Endothelial cell of umbilical vein (primary cell): ENCODE data around the gene B3GNT3.

ENCODE experiments used
- EZH2 ChIP-seq: IDR thresholded peaks from 2 replicates; pipeline ENCODE4 v1.6.1; 2012; ENCODE audit warnings: borderline replicate concordance, low read depth, mild to moderate bottlenecking, moderate library complexity, low read length, inconsistent platforms; ENCODE audit not compliant: severe bottlenecking
- POLR2A ChIP-seq: IDR thresholded peaks from 2 replicates; pipeline ENCODE4 v1.6.1; 2012; ENCODE audit warnings: low read depth, mild to moderate bottlenecking, control low read depth, low read length
- TF ChIP-seq, protein P1 (sequence below), 2 donors: IDR thresholded peaks; 1 replicate in 1 of 2; 2 replicates in 1 of 2; pipeline ENCODE4 v1.5.1; 2011; ENCODE audit warnings: low read length in 2 of 2, mild to moderate bottlenecking in 2 of 2, moderate library complexity in 2 of 2, control low read depth in 1 of 2, inconsistent platforms in 1 of 2, low read depth in 1 of 2; ENCODE audit not compliant: insufficient read depth in 1 of 2; ENCODE audit errors: extremely low read depth in 1 of 2

DNA sequence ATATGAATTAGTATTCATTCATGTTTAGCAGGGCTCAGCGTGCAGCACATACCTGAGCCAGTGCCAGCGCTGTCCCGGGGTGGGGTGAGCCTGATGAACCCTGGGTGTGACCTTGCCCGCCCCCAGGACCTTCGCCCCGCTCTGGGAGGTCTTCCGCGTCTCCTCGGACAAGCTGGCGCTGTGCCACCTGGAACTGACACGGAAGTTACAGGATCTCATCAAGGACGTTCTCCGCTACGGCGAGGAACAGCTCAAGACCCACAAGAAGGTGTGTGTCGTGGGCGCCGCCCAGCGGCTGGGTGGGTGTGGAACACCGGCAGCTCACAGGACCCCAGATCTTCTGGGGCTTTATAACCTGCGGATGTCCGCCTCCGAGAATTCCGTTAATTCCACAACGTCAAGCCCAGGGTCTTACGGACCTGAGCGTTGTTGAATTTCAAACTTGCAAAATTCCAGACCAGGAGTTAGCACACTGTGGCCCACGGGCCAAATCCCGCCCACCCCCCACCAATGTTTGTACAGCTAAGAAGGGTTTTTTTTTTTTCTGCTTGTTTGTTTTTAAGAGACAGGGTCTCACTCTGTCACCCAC lies 28.3 kb upstream of the B3GNT3 start:
- TF ChIP-seq POLR2A, result no peak
- TF ChIP-seq, protein P1, sequence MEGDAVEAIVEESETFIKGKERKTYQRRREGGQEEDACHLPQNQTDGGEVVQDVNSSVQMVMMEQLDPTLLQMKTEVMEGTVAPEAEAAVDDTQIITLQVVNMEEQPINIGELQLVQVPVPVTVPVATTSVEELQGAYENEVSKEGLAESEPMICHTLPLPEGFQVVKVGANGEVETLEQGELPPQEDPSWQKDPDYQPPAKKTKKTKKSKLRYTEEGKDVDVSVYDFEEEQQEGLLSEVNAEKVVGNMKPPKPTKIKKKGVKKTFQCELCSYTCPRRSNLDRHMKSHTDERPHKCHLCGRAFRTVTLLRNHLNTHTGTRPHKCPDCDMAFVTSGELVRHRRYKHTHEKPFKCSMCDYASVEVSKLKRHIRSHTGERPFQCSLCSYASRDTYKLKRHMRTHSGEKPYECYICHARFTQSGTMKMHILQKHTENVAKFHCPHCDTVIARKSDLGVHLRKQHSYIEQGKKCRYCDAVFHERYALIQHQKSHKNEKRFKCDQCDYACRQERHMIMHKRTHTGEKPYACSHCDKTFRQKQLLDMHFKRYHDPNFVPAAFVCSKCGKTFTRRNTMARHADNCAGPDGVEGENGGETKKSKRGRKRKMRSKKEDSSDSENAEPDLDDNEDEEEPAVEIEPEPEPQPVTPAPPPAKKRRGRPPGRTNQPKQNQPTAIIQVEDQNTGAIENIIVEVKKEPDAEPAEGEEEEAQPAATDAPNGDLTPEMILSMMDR (IDR thresholded peaks at IDR 0.05; ENCODE audit: extremely low read depth in 1 of 2, insufficient read depth in 1 of 2, low read depth in 1 of 2, low read length in 2 of 2), result peak; percentile 96 to 97
- TF ChIP-seq EZH2, result no peak
